Keratinocyte (primary cell): ENCODE results near the gene FBXW2. TPM values are rescaled to one million over a fixed set of nuclear protein-coding genes. Genes with fewer than 3 reads are reported as not detected.

Experiments
- DNase-seq: peaks from one replicate; pipeline ENCODE4 v3.0.0-alpha.2; 2011; ENCODE audit warnings: low read depth, missing footprints, low spot score
- FAIRE-seq: peaks from 2 replicates; lab custom pipeline; 2011; peaks lifted over from hg19 to GRCh38; lab: Jason Lieb, UNC
- H2AFZ ChIP-seq: 2 replicates; pipeline ENCODE4 v1.6.0; 2012; ENCODE audit warnings: low read length, control low read depth, inconsistent platforms; ENCODE audit not compliant: control insufficient read depth
- H3K27ac ChIP-seq: 2 replicates; pipeline ENCODE4 v1.5.1; 2011; ENCODE audit warnings: low read length; ENCODE audit not compliant: control insufficient read depth, insufficient read depth
- H3K27me3 ChIP-seq: 3 replicates; pipeline ENCODE4 v1.6.0; 2011; ENCODE audit warnings: low read length; ENCODE audit not compliant: control insufficient read depth, insufficient read depth; ENCODE audit errors: extremely low read depth
- H3K36me3 ChIP-seq, 2 experiments: 2 replicates in 1 of 2; 3 replicates in 1 of 2; pipeline ENCODE4 v1.5.1; 2011; ENCODE audit warnings: low read length in 2 of 2, mild to moderate bottlenecking in 1 of 2; ENCODE audit not compliant: control insufficient read depth in 2 of 2, insufficient read depth in 2 of 2; ENCODE audit errors: extremely low read depth in 1 of 2
- H3K4me1 ChIP-seq: 3 replicates; pipeline ENCODE4 v1.5.1; 2011; ENCODE audit warnings: low read length; ENCODE audit not compliant: control insufficient read depth, insufficient read depth; ENCODE audit errors: extremely low read depth
- H3K4me2 ChIP-seq: 3 replicates; pipeline ENCODE4 v1.6.0; 2011; ENCODE audit warnings: low read depth, low read length; ENCODE audit not compliant: control insufficient read depth, insufficient read depth; ENCODE audit errors: extremely low read depth
- H3K4me3 ChIP-seq, 3 experiments: fragments of 200-600 bp in 1 of 3; sonication (generic) in 1 of 3; 2 replicates in 2 of 3; 3 replicates in 1 of 3; pipeline ENCODE4 v1.5.1; 2011 to 2016; ENCODE audit warnings: low read length in 3 of 3, mild to moderate bottlenecking in 3 of 3, control low read depth in 2 of 3, inconsistent platforms in 1 of 3, low read depth in 1 of 3, mixed read lengths in 1 of 3, mixed run types in 1 of 3, moderate library complexity in 1 of 3; ENCODE audit not compliant: control insufficient read depth in 2 of 3, insufficient read depth in 2 of 3; ENCODE audit errors: extremely low read depth in 1 of 3
- H3K79me2 ChIP-seq: 2 replicates; pipeline ENCODE4 v1.6.0; 2012; ENCODE audit warnings: low read length; ENCODE audit not compliant: control insufficient read depth, insufficient read depth
- H3K9ac ChIP-seq: 3 replicates; pipeline ENCODE4 v1.6.0; 2011; ENCODE audit warnings: low read length; ENCODE audit not compliant: control insufficient read depth, insufficient read depth; ENCODE audit errors: extremely low read depth
- H3K9me1 ChIP-seq: 3 replicates; pipeline ENCODE4 v1.6.0; 2011; ENCODE audit warnings: low read length; ENCODE audit not compliant: control insufficient read depth, insufficient read depth; ENCODE audit errors: extremely low read depth
- H3K9me3 ChIP-seq: 2 replicates; pipeline ENCODE4 v1.5.1; 2012; ENCODE audit warnings: low read depth, low read length; ENCODE audit not compliant: control insufficient read depth
- H4K20me1 ChIP-seq: 3 replicates; pipeline ENCODE4 v1.6.0; 2011; ENCODE audit warnings: low read length; ENCODE audit not compliant: control insufficient read depth, insufficient read depth; ENCODE audit errors: extremely low read depth
- CTCF ChIP-seq, 3 experiments: IDR thresholded peaks in 1 of 3; conservative IDR thresholded peaks in 1 of 3; optimal IDR thresholded peaks in 1 of 3; 2 replicates in 2 of 3; 3 replicates in 1 of 3; pipeline versions ENCODE3 to v1.5.1; 2011; ENCODE audit warnings: low read length in 3 of 3, mild to moderate bottlenecking in 3 of 3, moderate library complexity in 2 of 3, control low read depth in 1 of 3, inconsistent platforms in 1 of 3; ENCODE audit not compliant: insufficient read depth in 2 of 3; ENCODE audit errors: extremely low read depth in 1 of 3
- EZH2 ChIP-seq: IDR thresholded peaks from one replicate; pipeline ENCODE4 v1.6.1; 2012; ENCODE audit warnings: inconsistent platforms, mild to moderate bottlenecking, low read length, moderate library complexity
- dilution Hi-C: fragments of 300-500 bp; cut with MboI; formaldehyde crosslinking; loops from one replicate; pipeline ENCODE4 v1.7.0; 2020; ENCODE audit warnings: low sequenced_read_pairs; ENCODE audit not compliant: extremely low pct_ligation_motif_present
- polyA plus RNA-seq, 5 experiments: library from polyadenylated mRNA; depleted of rRNA in 3 of 5; stranded (reverse) in 3 of 5; stranded (forward) in 1 of 5; unstranded in 1 of 5; fragments of >200 nt; gene quantifications; 1 replicate in 1 of 5; 2 replicates in 3 of 5; 3 replicates in 1 of 5; pipeline versions ENCODE4 v1.2.1 to v1.2.3, GENCODE V29; 2011 to 2012; ENCODE audit warnings: missing spikeins in 2 of 5, low read depth in 1 of 5, low replicate concordance in 1 of 5

Gene FBXW2
- polyA plus RNA-seq, 1 donor (not counting 4 experiments of a cell fraction or from before 2014, with no cell fraction given) = 68.3 TPM

GRCh38 chr9:120774719-120775118 is 18.5 kb downstream of the FBXW2 start:
- Histone ChIP-seq H2AFZ (no peak overlapping the region), H4K20me1 (no peaks in the 10 kb centered on the region), H3K9me1 (no peaks in the 10 kb centered on the region), H3K4me1 (peaks cover 33% of the 10 kb centered on the region), H3K9me3 (no peaks in the 10 kb centered on the region), H3K27me3 (no peaks in the 10 kb centered on the region), H3K4me2 (no peak overlapping the region), H3K36me3 (peaks cover 8 to 26% of the 10 kb centered on the region in 2 experiments), H3K9ac (no peak overlapping the region), H3K79me2 (peaks cover 17% of the 10 kb centered on the region), H3K27ac (no peak overlapping the region), H3K4me3 (no peak overlapping the region)
- dilution Hi-C loops = no loop called here
- DNase-seq = no peak
- no peak for FAIRE-seq
- TF ChIP-seq CTCF (optimal IDR thresholded peaks at IDR 0.05 in 1 of 3, IDR thresholded peaks at IDR 0.05 in 1 of 3, conservative IDR thresholded peaks at IDR 0.05 in 1 of 3; ENCODE audit: extremely low read depth in 1 of 3, insufficient read depth in 2 of 3, low read length in 3 of 3) (no peak), EZH2 (no peak)

GRCh38 chr9:120773256-120773655 is 20.0 kb downstream of the FBXW2 start:
- dilution Hi-C loops = no loop called here
- no peak for TF ChIP-seq EZH2
- Histone ChIP-seq H4K20me1 (no peaks in the 10 kb centered on the region), H3K79me2 (peaks cover 9% of the 10 kb centered on the region), H3K27me3 (no peaks in the 10 kb centered on the region), H3K9ac (no peak overlapping the region), H3K4me3 (no peak overlapping the region), H3K36me3 (peaks cover 8 to 26% of the 10 kb centered on the region in 2 experiments), H3K9me1 (no peaks in the 10 kb centered on the region), H3K9me3 (no peaks in the 10 kb centered on the region), H3K4me1 (peaks cover 27% of the 10 kb centered on the region), H3K27ac (no peak overlapping the region), H2AFZ (no peak overlapping the region), H3K4me2 (no peak overlapping the region)
- FAIRE-seq (no peak), DNase-seq (no peak)

GRCh38 chr9:120770931-120771330 is 22.3 kb downstream of the FBXW2 start:
- no peaks in the 10 kb centered on the region for H4K20me1 ChIP-seq
- peaks cover 8 to 32% of the 10 kb centered on the region in 2 experiments for H3K36me3 ChIP-seq
- peaks cover 6% of the 10 kb centered on the region for H3K79me2 ChIP-seq
- H3K9me3 ChIP-seq = no peaks in the 10 kb centered on the region
- peaks cover 25% of the 10 kb centered on the region for H3K4me1 ChIP-seq
- H3K27ac ChIP-seq = no peak overlapping the region
- no peak overlapping the region for H3K4me2 ChIP-seq
- dilution Hi-C loops = no loop called here
- H3K4me3 ChIP-seq = no peak overlapping the region
- H2AFZ ChIP-seq = no peak overlapping the region
- H3K9me1 ChIP-seq = no peaks in the 10 kb centered on the region
- DNase-seq (no peak), FAIRE-seq (no peak)
- TF ChIP-seq EZH2 (no peak), CTCF (optimal IDR thresholded peaks at IDR 0.05 in 1 of 3, IDR thresholded peaks at IDR 0.05 in 1 of 3, conservative IDR thresholded peaks at IDR 0.05 in 1 of 3; ENCODE audit: extremely low read depth in 1 of 3, insufficient read depth in 2 of 3, low read length in 3 of 3) (no peak)
- no peaks in the 10 kb centered on the region for H3K27me3 ChIP-seq
- no peak overlapping the region for H3K9ac ChIP-seq
